GM12891 (cell line): ENCODE measurements around the gene LIPT1.

Experiments used
- PAX5 ChIP-seq: IDR thresholded peaks from 2 replicates; pipeline ENCODE4 v1.6.1; 2011; ENCODE audit warnings: low read length, moderate library complexity, mild to moderate bottlenecking; ENCODE audit not compliant: insufficient read depth, severe bottlenecking
- POLR2A ChIP-seq: IDR thresholded peaks from 2 replicates; pipeline ENCODE4 v1.6.1; 2011; ENCODE audit warnings: low read depth, low read length, control low read depth
- POLR2AphosphoS5 ChIP-seq: IDR thresholded peaks from 2 replicates; pipeline ENCODE4 v1.6.1; 2011; ENCODE audit warnings: low read depth, low read length, control low read depth
- TAF1 ChIP-seq: IDR thresholded peaks from 2 replicates; pipeline ENCODE4 v1.6.1; 2011; ENCODE audit warnings: low read depth, low read length, control low read depth

- TF ChIP-seq POLR2A, result no peak
- no peak for TF ChIP-seq POLR2AphosphoS5
- TF ChIP-seq TAF1, result no peak
- no peak for TF ChIP-seq PAX5
These were observed 16.8 kb downstream of the LIPT1 start for GRCh38 chr2:99171377-99172140.
